ENCODE measurements around the gene MRNIP. TPM values are rescaled to one million over a fixed set of nuclear protein-coding genes. Genes with fewer than 3 reads are reported as not detected.

MRNIP gene
- total RNA-seq, 1 experiment from 2014 or later: 31.1 TPM

DNA sequence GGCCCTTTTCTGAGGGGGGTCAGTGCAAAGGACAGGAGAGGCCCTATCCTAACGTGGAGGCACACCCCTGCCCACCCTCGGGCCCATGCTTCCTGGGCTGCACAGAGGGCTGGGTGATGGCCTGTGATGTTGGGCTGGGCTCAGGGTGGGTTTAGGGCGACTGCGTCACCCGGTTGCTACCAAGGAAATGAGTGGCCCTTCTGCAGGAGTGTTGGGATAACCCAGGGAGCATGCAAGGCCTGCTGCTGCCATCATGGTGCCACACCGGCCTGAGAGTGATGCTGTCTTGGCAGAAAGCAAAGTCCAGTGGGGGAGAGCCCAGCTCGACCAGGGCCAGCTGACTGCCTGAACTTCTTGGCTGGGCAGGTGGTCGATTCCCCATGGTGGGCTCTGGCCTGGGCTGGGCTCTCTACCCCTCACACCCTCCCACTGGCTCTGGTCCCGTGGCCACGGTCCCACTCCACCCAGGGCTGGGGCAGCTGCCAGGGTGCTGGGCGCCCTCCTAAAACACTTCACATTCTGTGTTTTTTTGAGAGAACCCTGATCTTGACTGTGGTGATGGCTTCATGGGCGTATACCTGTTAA is 21.5 kb upstream of the MRNIP start:
- no peak for DNase-seq
- Histone ChIP-seq H2AK5ac (ENCODE audit: insufficient read length, low read length) (no peak overlapping the region), H2BK20ac (ENCODE audit: low read depth, low read length, poor library complexity, severe bottlenecking) (no peak overlapping the region), H3K79me2 (ENCODE audit: insufficient read depth, low read length) (no peaks in the 10 kb centered on the region), H3K9ac (ENCODE audit: extremely low read depth, insufficient read length, low read length) (no peak overlapping the region), H3K4me1 (ENCODE audit: insufficient read depth, low read length) (no peaks in the 10 kb centered on the region), H4K91ac (ENCODE audit: insufficient read length, low read depth, low read length) (no peak overlapping the region), H3K9me3 (ENCODE audit: control insufficient read depth, low read depth, low read length) (peaks cover 15% of the 10 kb centered on the region), H3K4ac (ENCODE audit: low read depth, low read length) (no peak overlapping the region), H3K27ac (ENCODE audit: insufficient read length, low read depth, low read length) (no peak overlapping the region), H4K5ac (ENCODE audit: insufficient read length, low read depth, low read length) (no peak overlapping the region), H4K20me1 (ENCODE audit: control insufficient read depth, insufficient read depth, insufficient read length) (no peaks in the 10 kb centered on the region), H3K14ac (ENCODE audit: insufficient read depth, low read length) (no peak overlapping the region), H2AFZ (ENCODE audit: low read length) (no peak overlapping the region), H3K79me1 (ENCODE audit: insufficient read depth, low read depth, low read length, poor library complexity, severe bottlenecking) (no peaks in the 10 kb centered on the region), H3K18ac (ENCODE audit: insufficient read length, low read depth, low read length) (no peak overlapping the region), H3K23me2 (ENCODE audit: insufficient read length, low read depth, low read length, poor library complexity, severe bottlenecking) (no peaks in the 10 kb centered on the region), H2BK15ac (ENCODE audit: low read depth, low read length) (no peak overlapping the region), H3K56ac (ENCODE audit: insufficient read length, low read depth, low read length) (no peak overlapping the region), H2BK120ac (ENCODE audit: low read depth, low read length, poor library complexity, severe bottlenecking) (no peak overlapping the region), H4K8ac (replicated peaks; ENCODE audit: insufficient read length, low read depth, low read length) (no peak overlapping the region), H2BK5ac (ENCODE audit: insufficient read length, low read length) (no peak overlapping the region), H3K4me2 (ENCODE audit: insufficient read depth, insufficient read length, low read length) (no peak overlapping the region), H3K27me3 (ENCODE audit: insufficient read depth, low read length) (no peaks in the 10 kb centered on the region), H3K23ac (ENCODE audit: insufficient read length, low read depth, low read length) (no peak overlapping the region), H3T11ph (ENCODE audit: low read length) (no peak overlapping the region), H2BK12ac (ENCODE audit: insufficient read length, low read depth, low read length) (no peak overlapping the region)
- H3K4me3 Mint-ChIP-seq: no peak overlapping the region
- TF ChIP-seq, protein P1, sequence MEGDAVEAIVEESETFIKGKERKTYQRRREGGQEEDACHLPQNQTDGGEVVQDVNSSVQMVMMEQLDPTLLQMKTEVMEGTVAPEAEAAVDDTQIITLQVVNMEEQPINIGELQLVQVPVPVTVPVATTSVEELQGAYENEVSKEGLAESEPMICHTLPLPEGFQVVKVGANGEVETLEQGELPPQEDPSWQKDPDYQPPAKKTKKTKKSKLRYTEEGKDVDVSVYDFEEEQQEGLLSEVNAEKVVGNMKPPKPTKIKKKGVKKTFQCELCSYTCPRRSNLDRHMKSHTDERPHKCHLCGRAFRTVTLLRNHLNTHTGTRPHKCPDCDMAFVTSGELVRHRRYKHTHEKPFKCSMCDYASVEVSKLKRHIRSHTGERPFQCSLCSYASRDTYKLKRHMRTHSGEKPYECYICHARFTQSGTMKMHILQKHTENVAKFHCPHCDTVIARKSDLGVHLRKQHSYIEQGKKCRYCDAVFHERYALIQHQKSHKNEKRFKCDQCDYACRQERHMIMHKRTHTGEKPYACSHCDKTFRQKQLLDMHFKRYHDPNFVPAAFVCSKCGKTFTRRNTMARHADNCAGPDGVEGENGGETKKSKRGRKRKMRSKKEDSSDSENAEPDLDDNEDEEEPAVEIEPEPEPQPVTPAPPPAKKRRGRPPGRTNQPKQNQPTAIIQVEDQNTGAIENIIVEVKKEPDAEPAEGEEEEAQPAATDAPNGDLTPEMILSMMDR (conservative IDR thresholded peaks at IDR 0.05): no peak
- no peaks in the 10 kb centered on the region for H3K4me1 Mint-ChIP-seq
- H3K27ac Mint-ChIP-seq: no peak overlapping the region
- H3K9me3 Mint-ChIP-seq: peaks cover 26 to 30% of the 10 kb centered on the region in 2 experiments
- peaks cover 33 to 53% (median 53%) of the 10 kb centered on the region in 3 experiments for H3K36me3 Mint-ChIP-seq (ENCODE audit: insufficient read depth in 1 of 3, low read depth in 3 of 3)
- no CpG with 5 or more reads among the region's 12 CpGs for WGBS (ENCODE audit: extremely low coverage, insufficient read length, low lambda C conversion rate)
- H3K27me3 Mint-ChIP-seq (ENCODE audit: low read depth): peaks cover 2% of the 10 kb centered on the region

All from H9 (cell line).